ENCODE results near the gene SNRNP200. TPM values are rescaled to one million over a fixed set of nuclear protein-coding genes. Genes with fewer than 3 reads are reported as not detected.

Gene SNRNP200
- total and polyA plus RNA-seq, 2 donors (not counting 1 experiment from before 2014, with no cell fraction given) = 211 to 216 TPM

DNA sequence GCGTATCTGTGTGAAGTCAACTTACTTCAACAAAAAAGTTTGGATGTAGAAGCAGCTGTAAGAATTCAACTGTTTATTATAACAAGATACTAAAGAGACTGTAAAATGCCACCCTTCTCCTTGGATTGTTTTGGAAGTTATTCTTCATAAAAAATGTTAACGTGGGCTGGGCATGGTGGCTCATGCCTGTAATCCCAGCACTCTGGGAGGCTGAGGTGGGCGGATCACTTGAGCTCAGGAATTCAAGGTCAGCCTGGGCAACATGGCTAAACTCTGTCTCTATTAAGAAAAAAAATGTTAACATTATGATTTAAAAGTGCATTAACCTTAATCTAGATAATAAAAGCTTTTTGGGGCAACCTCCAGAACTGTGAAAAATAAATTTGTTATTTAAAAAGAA lies 31.6 kb downstream of the SNRNP200 start:
- Mint-ChIP-seq H3K27ac (no peak overlapping the region), H3K4me1 (no peaks in the 10 kb centered on the region), H3K27me3 (no peaks in the 10 kb centered on the region), H3K9me3 (ENCODE audit: insufficient read depth) (no peaks in the 10 kb centered on the region), H3K4me3 (no peak overlapping the region)
- WGBS (ENCODE audit: insufficient coverage) = no CpG with 5 or more reads among the region's 3 CpGs
- Histone ChIP-seq H4K20me1 (ENCODE audit: control insufficient read depth, insufficient read depth, low read length, poor library complexity, severe bottlenecking) (no peaks in the 10 kb centered on the region), H3K9me3 (ENCODE audit: control extremely low read depth in 1 of 3, control insufficient read depth in 2 of 3, insufficient read depth in 1 of 3, low read length in 2 of 3) (no peaks in the 10 kb centered on the region), H3K4me3 (ENCODE audit: control extremely low read depth in 1 of 5, extremely low read depth in 1 of 5, insufficient read depth in 1 of 5, low read depth in 2 of 5, low read length in 4 of 5) (no peak overlapping the region), H3K4me1 (ENCODE audit: control insufficient read depth in 2 of 2, insufficient read depth in 2 of 2, low read length in 2 of 2) (no peaks in the 10 kb centered on the region), H3K9ac (ENCODE audit: low read length) (no peak overlapping the region), H3K79me2 (ENCODE audit: control insufficient read depth, insufficient read depth, low read length) (no peaks in the 10 kb centered on the region), H3K27me3 (replicated peaks in 1 of 4; ENCODE audit: control extremely low read depth in 1 of 4, control insufficient read depth in 3 of 4, insufficient read depth in 4 of 4, low read length in 3 of 4) (no peaks in the 10 kb centered on the region), H3K36me3 (replicated peaks in 1 of 2; ENCODE audit: control extremely low read depth in 1 of 2, control insufficient read depth in 1 of 2, extremely low read depth in 1 of 2, insufficient read depth in 2 of 2, low read length in 1 of 2) (peaks cover 8 to 73% of the 10 kb centered on the region in 2 experiments), H2AFZ (ENCODE audit: insufficient read depth, low read depth, low read length, poor library complexity, severe bottlenecking) (no peak overlapping the region), H3K27ac (ENCODE audit: low read length in 2 of 2) (no peak overlapping the region), H3K4me2 (replicated peaks; ENCODE audit: low read depth, low read length, poor library complexity, severe bottlenecking) (no peak overlapping the region)
- intact Hi-C loops (cut with micrococcal nuclease) = no loop called here
- DNase-seq (no peak), ATAC-seq (ENCODE audit: low read depth) (no peak)
- POLR2A ChIA-PET = interaction anchor here (0.6 to 0.7 kb wide), 2 partner anchors 34 to 49 kb away, joined by 3 to 4 read pairs; no protein-coding TSS in a partner anchor
- TF ChIP-seq, protein P1, sequence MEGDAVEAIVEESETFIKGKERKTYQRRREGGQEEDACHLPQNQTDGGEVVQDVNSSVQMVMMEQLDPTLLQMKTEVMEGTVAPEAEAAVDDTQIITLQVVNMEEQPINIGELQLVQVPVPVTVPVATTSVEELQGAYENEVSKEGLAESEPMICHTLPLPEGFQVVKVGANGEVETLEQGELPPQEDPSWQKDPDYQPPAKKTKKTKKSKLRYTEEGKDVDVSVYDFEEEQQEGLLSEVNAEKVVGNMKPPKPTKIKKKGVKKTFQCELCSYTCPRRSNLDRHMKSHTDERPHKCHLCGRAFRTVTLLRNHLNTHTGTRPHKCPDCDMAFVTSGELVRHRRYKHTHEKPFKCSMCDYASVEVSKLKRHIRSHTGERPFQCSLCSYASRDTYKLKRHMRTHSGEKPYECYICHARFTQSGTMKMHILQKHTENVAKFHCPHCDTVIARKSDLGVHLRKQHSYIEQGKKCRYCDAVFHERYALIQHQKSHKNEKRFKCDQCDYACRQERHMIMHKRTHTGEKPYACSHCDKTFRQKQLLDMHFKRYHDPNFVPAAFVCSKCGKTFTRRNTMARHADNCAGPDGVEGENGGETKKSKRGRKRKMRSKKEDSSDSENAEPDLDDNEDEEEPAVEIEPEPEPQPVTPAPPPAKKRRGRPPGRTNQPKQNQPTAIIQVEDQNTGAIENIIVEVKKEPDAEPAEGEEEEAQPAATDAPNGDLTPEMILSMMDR (IDR thresholded peaks at IDR 0.05) = no peak
- TF ChIP-seq EZH2 (IDR thresholded peaks at IDR 0.05; ENCODE audit: borderline replicate concordance, insufficient read depth, low read depth, low read length, poor library complexity, severe bottlenecking) = no peak
- CTCF ChIA-PET = interaction anchor here (1.1 to 1.7 kb wide), 4 partner anchors 40 to 280 kb away, joined by 3 to 5 read pairs (median 4); no protein-coding TSS in a partner anchor

DNA sequence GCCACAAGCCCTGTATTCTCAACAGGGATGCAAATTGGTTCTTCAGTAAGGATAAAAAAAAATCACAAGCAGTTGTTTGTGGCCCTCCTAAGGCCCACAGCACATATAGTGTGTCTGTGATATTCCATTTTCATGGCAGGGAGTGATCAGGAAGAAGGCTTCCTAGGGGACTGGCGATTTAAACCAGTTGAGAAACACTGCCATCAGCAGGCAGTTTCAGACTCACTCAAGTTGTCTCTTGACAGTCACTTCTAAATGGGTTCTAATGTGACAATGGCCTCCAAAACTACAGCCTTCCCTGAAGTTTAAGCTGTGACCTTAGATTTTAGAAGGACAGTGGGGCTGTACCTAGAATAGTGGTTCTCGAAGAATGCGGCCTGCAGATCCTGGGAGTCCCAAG lies 33.4 kb downstream of the SNRNP200 start:
- H3K9me3 Mint-ChIP-seq (ENCODE audit: insufficient read depth) = no peaks in the 10 kb centered on the region
- ATAC-seq (ENCODE audit: low read depth) (no peak), DNase-seq (no peak)
- Histone ChIP-seq H2AFZ (ENCODE audit: insufficient read depth, low read depth, low read length, poor library complexity, severe bottlenecking) (no peak overlapping the region), H3K27me3 (replicated peaks in 1 of 4; ENCODE audit: control extremely low read depth in 1 of 4, control insufficient read depth in 3 of 4, insufficient read depth in 4 of 4, low read length in 3 of 4) (no peaks in the 10 kb centered on the region), H3K4me2 (replicated peaks; ENCODE audit: low read depth, low read length, poor library complexity, severe bottlenecking) (no peak overlapping the region), H3K27ac (ENCODE audit: low read length in 2 of 2) (no peak overlapping the region), H4K20me1 (ENCODE audit: control insufficient read depth, insufficient read depth, low read length, poor library complexity, severe bottlenecking) (no peaks in the 10 kb centered on the region), H3K79me2 (ENCODE audit: control insufficient read depth, insufficient read depth, low read length) (peaks cover 8% of the 10 kb centered on the region), H3K4me1 (ENCODE audit: control insufficient read depth in 2 of 2, insufficient read depth in 2 of 2, low read length in 2 of 2) (peaks cover 3 to 7% of the 10 kb centered on the region in 2 donors), H3K36me3 (replicated peaks in 1 of 2; ENCODE audit: control extremely low read depth in 1 of 2, control insufficient read depth in 1 of 2, extremely low read depth in 1 of 2, insufficient read depth in 2 of 2, low read length in 1 of 2) (peaks cover 13 to 69% of the 10 kb centered on the region in 2 experiments), H3K4me3 (ENCODE audit: control extremely low read depth in 1 of 5, extremely low read depth in 1 of 5, insufficient read depth in 1 of 5, low read depth in 2 of 5, low read length in 4 of 5) (no peak overlapping the region), H3K9me3 (ENCODE audit: control extremely low read depth in 1 of 3, control insufficient read depth in 2 of 3, insufficient read depth in 1 of 3, low read length in 2 of 3) (no peaks in the 10 kb centered on the region), H3K9ac (ENCODE audit: low read length) (no peak overlapping the region)
- peaks cover 5% of the 10 kb centered on the region for H3K4me1 Mint-ChIP-seq
- TF ChIP-seq, protein P1 (IDR thresholded peaks at IDR 0.05) = no peak
- no peak for TF ChIP-seq EZH2 (IDR thresholded peaks at IDR 0.05; ENCODE audit: borderline replicate concordance, insufficient read depth, low read depth, low read length, poor library complexity, severe bottlenecking)
- 100% methylated on average over 2 of the region's 3 CpGs for WGBS (ENCODE audit: insufficient coverage)
- no peaks in the 10 kb centered on the region for H3K27me3 Mint-ChIP-seq
- no peak overlapping the region for H3K27ac Mint-ChIP-seq
- ChIA-PET CTCF (no interaction called here), POLR2A (no interaction called here)
- intact Hi-C loops (cut with micrococcal nuclease) = no loop called here
- H3K4me3 Mint-ChIP-seq = no peak overlapping the region
